ENCODE data around the gene BAIAP2.

BAIAP2 gene

GRCh38 chr17:81094509-81095382, 59.8 kb downstream of the BAIAP2 start:
- TF ChIP-seq, protein P1, sequence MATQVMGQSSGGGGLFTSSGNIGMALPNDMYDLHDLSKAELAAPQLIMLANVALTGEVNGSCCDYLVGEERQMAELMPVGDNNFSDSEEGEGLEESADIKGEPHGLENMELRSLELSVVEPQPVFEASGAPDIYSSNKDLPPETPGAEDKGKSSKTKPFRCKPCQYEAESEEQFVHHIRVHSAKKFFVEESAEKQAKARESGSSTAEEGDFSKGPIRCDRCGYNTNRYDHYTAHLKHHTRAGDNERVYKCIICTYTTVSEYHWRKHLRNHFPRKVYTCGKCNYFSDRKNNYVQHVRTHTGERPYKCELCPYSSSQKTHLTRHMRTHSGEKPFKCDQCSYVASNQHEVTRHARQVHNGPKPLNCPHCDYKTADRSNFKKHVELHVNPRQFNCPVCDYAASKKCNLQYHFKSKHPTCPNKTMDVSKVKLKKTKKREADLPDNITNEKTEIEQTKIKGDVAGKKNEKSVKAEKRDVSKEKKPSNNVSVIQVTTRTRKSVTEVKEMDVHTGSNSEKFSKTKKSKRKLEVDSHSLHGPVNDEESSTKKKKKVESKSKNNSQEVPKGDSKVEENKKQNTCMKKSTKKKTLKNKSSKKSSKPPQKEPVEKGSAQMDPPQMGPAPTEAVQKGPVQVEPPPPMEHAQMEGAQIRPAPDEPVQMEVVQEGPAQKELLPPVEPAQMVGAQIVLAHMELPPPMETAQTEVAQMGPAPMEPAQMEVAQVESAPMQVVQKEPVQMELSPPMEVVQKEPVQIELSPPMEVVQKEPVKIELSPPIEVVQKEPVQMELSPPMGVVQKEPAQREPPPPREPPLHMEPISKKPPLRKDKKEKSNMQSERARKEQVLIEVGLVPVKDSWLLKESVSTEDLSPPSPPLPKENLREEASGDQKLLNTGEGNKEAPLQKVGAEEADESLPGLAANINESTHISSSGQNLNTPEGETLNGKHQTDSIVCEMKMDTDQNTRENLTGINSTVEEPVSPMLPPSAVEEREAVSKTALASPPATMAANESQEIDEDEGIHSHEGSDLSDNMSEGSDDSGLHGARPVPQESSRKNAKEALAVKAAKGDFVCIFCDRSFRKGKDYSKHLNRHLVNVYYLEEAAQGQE (IDR thresholded peaks at IDR 0.05; ENCODE audit: insufficient read depth in 1 of 2, low read depth in 2 of 2, low read length in 2 of 2): no peak
- TF ChIP-seq SIN3A (IDR thresholded peaks at IDR 0.05; ENCODE audit: borderline replicate concordance, insufficient read depth, low read length) (no peak), FOXP2 (optimal IDR thresholded peaks at IDR 0.05; ENCODE audit: borderline replicate concordance, extremely low read depth, extremely low read length, insufficient read depth) (no peak), TAF1 (IDR thresholded peaks at IDR 0.05; ENCODE audit: borderline replicate concordance, insufficient read depth, low read length) (no peak), POLR2AphosphoS5 (IDR thresholded peaks at IDR 0.05; ENCODE audit: low read depth, low read length) (no peak; the same call in 1 of the 2 replicates)

- TF ChIP-seq, protein P1 (IDR thresholded peaks at IDR 0.05; ENCODE audit: insufficient read depth in 1 of 2, low read depth in 2 of 2, low read length in 2 of 2): no peak
- TF ChIP-seq FOXP2 (optimal IDR thresholded peaks at IDR 0.05; ENCODE audit: borderline replicate concordance, extremely low read depth, extremely low read length, insufficient read depth): no peak
- TF ChIP-seq TAF1 (IDR thresholded peaks at IDR 0.05; ENCODE audit: borderline replicate concordance, insufficient read depth, low read length): no peak
- no peak for TF ChIP-seq SIN3A (IDR thresholded peaks at IDR 0.05; ENCODE audit: borderline replicate concordance, insufficient read depth, low read length)
- TF ChIP-seq POLR2AphosphoS5 (IDR thresholded peaks at IDR 0.05; ENCODE audit: low read depth, low read length): no peak
Measured at GRCh38 chr17:81095383-81095762, 60.4 kb downstream of the BAIAP2 start.

DNA sequence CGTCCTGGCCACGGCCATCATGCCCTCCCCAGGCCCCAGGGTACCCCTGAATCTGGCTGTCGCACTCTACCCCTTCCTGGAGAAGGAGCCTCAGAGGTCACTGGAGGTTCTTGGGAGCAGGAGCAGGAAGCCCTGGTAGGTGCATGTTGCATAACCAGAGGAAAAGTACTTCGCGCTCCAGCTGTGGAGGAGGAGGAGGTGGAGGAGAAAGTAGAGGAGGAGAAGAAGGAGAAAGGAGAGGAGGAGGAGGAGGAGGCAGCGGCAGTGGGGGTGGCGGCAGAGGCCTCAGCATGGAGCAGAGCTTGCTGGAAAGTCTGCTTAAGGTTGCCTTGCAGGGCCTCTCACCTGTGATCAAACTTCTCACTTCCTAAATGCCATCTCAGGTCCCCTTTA, 61.8 kb downstream of the BAIAP2 start:
- TF ChIP-seq SIN3A (IDR thresholded peaks at IDR 0.05; ENCODE audit: borderline replicate concordance, insufficient read depth, low read length) (no peak), TAF1 (IDR thresholded peaks at IDR 0.05; ENCODE audit: borderline replicate concordance, insufficient read depth, low read length) (no peak)
- TF ChIP-seq, protein P1 (IDR thresholded peaks at IDR 0.05; ENCODE audit: insufficient read depth in 1 of 2, low read depth in 2 of 2, low read length in 2 of 2): no peak

GRCh38 chr17:81097134-81097942, 62.4 kb downstream of the BAIAP2 start:
- TF ChIP-seq POLR2AphosphoS5 (IDR thresholded peaks at IDR 0.05; ENCODE audit: low read depth, low read length) (0 out of 2 replicates have a peak, but pooled peaks have one; percentile 37), FOXP2 (optimal IDR thresholded peaks at IDR 0.05; ENCODE audit: borderline replicate concordance, extremely low read depth, extremely low read length, insufficient read depth) (no peak)

GRCh38 chr17:81097943-81098308, 63.0 kb downstream of the BAIAP2 start:
- TF ChIP-seq SIN3A (IDR thresholded peaks at IDR 0.05; ENCODE audit: borderline replicate concordance, insufficient read depth, low read length) (no peak), POLR2AphosphoS5 (IDR thresholded peaks at IDR 0.05; ENCODE audit: low read depth, low read length) (no peak), FOXP2 (optimal IDR thresholded peaks at IDR 0.05; ENCODE audit: borderline replicate concordance, extremely low read depth, extremely low read length, insufficient read depth) (no peak), TAF1 (IDR thresholded peaks at IDR 0.05; ENCODE audit: borderline replicate concordance, insufficient read depth, low read length) (no peak)
- TF ChIP-seq, protein P1 (IDR thresholded peaks at IDR 0.05; ENCODE audit: insufficient read depth in 1 of 2, low read depth in 2 of 2, low read length in 2 of 2): no peak

Measured in PFSK-1 (cell line).